HepG2 (cell line): ENCODE results near the gene PHF23. TPM values are rescaled to one million over a fixed set of nuclear protein-coding genes. Genes with fewer than 3 reads are reported as not detected.

Experiments used
- BHLHE40 ChIP-seq: IDR thresholded peaks from 2 replicates; pipeline ENCODE4 v1.6.1; 2011; ENCODE audit warnings: low read length, improper control_type of control experiment
- ELF3 ChIP-seq: IDR thresholded peaks from 2 replicates; pipeline ENCODE4 v1.6.1; 2016; ENCODE audit warnings: missing genetic modification reagents, missing compliant biosample characterization
- FOSL2 ChIP-seq: sonication (generic); formaldehyde crosslinking; IDR thresholded peaks from 2 replicates; pipeline ENCODE4 v1.4.0; 2020; ENCODE audit warnings: missing genetic modification reagents
- GATAD2A ChIP-seq: IDR thresholded peaks from 2 replicates; pipeline ENCODE4 v1.6.1; 2016
- ISL2 ChIP-seq: sonication (generic); formaldehyde crosslinking; IDR thresholded peaks from 2 replicates; pipeline ENCODE4 v1.5.0; 2020; ENCODE audit warnings: missing genetic modification reagents
- KLF16 ChIP-seq, 2 experiments: sonication (generic) in 1 of 2; formaldehyde crosslinking in 1 of 2; IDR thresholded peaks; 2 replicates each; pipeline versions ENCODE4 v1.6.1 to v1.8.0; 2016 to 2023; ENCODE audit warnings: missing genetic modification reagents in 2 of 2, missing compliant biosample characterization in 1 of 2
- PHF21A ChIP-seq: sonication (generic); formaldehyde crosslinking; IDR thresholded peaks from 2 replicates; pipeline ENCODE4 v1.5.0; 2020; ENCODE audit warnings: mild to moderate bottlenecking, missing genetic modification reagents
- PHF8 ChIP-seq: sonication (generic); formaldehyde crosslinking; IDR thresholded peaks from 2 replicates; pipeline ENCODE4 v1.5.0; 2020; ENCODE audit warnings: missing genetic modification reagents
- TCF7L2 ChIP-seq: IDR thresholded peaks from 2 replicates; pipeline ENCODE4 v1.6.1; 2011; ENCODE audit warnings: mild to moderate bottlenecking, low read depth, low read length, moderate library complexity
- ZFX ChIP-seq: sonication (generic); formaldehyde crosslinking; IDR thresholded peaks from 2 replicates; pipeline ENCODE4 v1.4.0; 2020; ENCODE audit warnings: mild to moderate bottlenecking, low read depth, missing genetic modification reagents, moderate library complexity
- ZNF441 ChIP-seq: sonication (generic); formaldehyde crosslinking; IDR thresholded peaks from 2 replicates; pipeline ENCODE4 v1.7.0; 2021; ENCODE audit warnings: missing genetic modification reagents, borderline replicate concordance
- ZNF670 ChIP-seq: sonication (generic); formaldehyde crosslinking; IDR thresholded peaks from 2 replicates; pipeline ENCODE4 v1.8.0; 2022; ENCODE audit warnings: mild to moderate bottlenecking, missing genetic modification reagents, borderline replicate concordance
- ZNF891 ChIP-seq: sonication (generic); formaldehyde crosslinking; IDR thresholded peaks from 2 replicates; pipeline ENCODE4 v1.5.0; 2020; ENCODE audit warnings: mild to moderate bottlenecking, missing genetic modification reagents
- ZSCAN22 ChIP-seq: sonication (generic); formaldehyde crosslinking; IDR thresholded peaks from 2 replicates; pipeline ENCODE4 v1.4.0; 2020; ENCODE audit warnings: mild to moderate bottlenecking, missing genetic modification reagents
- ZSCAN29 ChIP-seq: sonication (generic); formaldehyde crosslinking; conservative IDR thresholded peaks from 2 replicates; pipeline ENCODE4 v1.4.0; 2020; ENCODE audit warnings: mild to moderate bottlenecking, missing genetic modification reagents
- polyA plus RNA-seq, 8 experiments: library from polyadenylated mRNA; depleted of rRNA in 3 of 8; stranded (reverse) in 7 of 8; unstranded in 1 of 8; fragments of >200 nt; fragmentation: Illumina TruSeq in 4 of 8; extraction: Trizol in 4 of 8; gene quantifications; 2 replicates each; pipeline versions ENCODE4 v1.2.1 to v1.2.3, GENCODE V29; 2011 to 2016; ENCODE audit warnings: low read depth in 4 of 8, missing spikeins in 1 of 8, mixed read lengths in 1 of 8; ENCODE audit not compliant: insufficient read depth in 1 of 8
- total RNA-seq, 5 experiments: library from RNA; depleted of rRNA; stranded (reverse); fragments of >200 nt; fragmentation: Illumina TruSeq; extraction: Trizol; gene quantifications; 2 replicates each; pipeline ENCODE4 v1.2.3, GENCODE V29; 2016; ENCODE audit warnings: low read depth in 1 of 5
- TF ChIP-seq, protein P1 (sequence below): IDR thresholded peaks from 2 replicates; pipeline ENCODE4 v1.6.1; 2012; ENCODE audit warnings: low read length, improper control_type of control experiment
- TF ChIP-seq, protein P2 (sequence below): sonication (generic); formaldehyde crosslinking; conservative IDR thresholded peaks from 2 replicates; pipeline ENCODE4 v1.8.0; 2022; ENCODE audit warnings: low read depth, missing genetic modification reagents
- TF ChIP-seq, protein P3 (sequence below): IDR thresholded peaks from 2 replicates; pipeline ENCODE4 v1.6.1; 2016; ENCODE audit warnings: missing compliant biosample characterization, missing genetic modification reagents, borderline replicate concordance
- TF ChIP-seq, protein P4 (sequence below): sonication (generic); formaldehyde crosslinking; IDR thresholded peaks from 2 replicates; pipeline ENCODE4 v1.8.1; 2023; ENCODE audit warnings: missing genetic modification reagents, inconsistent platforms, borderline replicate concordance

The PHF23 gene
- total and polyA plus RNA-seq, 2 of the 13 experiments (the other 11 are each of a cell fraction or from before 2014, with no cell fraction given), result 27.6 to 33.2 TPM

DNA sequence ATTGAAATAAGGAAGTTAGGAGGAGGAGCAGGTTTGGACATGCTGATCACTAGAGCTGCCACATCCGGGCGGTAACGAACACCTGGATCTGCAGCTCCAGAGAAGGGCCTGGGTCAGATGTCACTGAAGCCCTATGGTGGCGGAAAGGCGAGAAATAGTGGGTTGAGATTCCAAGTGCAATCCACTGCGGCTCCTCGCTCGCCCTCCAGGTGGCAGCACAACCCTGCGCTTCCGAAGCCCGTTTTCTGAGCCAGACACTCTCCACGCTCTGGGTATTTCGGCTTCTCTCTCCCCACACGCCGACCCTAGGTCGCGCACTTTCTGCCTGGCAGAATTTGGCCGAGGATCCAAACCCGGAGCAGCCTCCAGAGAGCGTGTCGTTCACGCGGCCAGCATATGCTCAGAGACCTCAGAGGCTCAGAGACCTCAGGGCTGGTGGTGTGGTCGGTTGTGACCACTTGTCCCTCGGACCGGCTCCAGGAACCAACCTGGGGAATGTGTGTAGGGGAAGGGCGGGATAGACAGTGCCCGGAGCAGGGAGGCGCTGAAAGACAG lies 41.3 kb upstream of the PHF23 start (continued):
- TF ChIP-seq, protein P1, sequence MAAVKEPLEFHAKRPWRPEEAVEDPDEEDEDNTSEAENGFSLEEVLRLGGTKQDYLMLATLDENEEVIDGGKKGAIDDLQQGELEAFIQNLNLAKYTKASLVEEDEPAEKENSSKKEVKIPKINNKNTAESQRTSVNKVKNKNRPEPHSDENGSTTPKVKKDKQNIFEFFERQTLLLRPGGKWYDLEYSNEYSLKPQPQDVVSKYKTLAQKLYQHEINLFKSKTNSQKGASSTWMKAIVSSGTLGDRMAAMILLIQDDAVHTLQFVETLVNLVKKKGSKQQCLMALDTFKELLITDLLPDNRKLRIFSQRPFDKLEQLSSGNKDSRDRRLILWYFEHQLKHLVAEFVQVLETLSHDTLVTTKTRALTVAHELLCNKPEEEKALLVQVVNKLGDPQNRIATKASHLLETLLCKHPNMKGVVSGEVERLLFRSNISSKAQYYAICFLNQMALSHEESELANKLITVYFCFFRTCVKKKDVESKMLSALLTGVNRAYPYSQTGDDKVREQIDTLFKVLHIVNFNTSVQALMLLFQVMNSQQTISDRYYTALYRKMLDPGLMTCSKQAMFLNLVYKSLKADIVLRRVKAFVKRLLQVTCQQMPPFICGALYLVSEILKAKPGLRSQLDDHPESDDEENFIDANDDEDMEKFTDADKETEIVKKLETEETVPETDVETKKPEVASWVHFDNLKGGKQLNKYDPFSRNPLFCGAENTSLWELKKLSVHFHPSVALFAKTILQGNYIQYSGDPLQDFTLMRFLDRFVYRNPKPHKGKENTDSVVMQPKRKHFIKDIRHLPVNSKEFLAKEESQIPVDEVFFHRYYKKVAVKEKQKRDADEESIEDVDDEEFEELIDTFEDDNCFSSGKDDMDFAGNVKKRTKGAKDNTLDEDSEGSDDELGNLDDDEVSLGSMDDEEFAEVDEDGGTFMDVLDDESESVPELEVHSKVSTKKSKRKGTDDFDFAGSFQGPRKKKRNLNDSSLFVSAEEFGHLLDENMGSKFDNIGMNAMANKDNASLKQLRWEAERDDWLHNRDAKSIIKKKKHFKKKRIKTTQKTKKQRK, result no peak
- TF ChIP-seq ZNF670 (CRISPR knock-in tag) (no peak), ZNF441 (CRISPR knock-in tag) (no peak), GATAD2A (peak; percentile 50), KLF16 (CRISPR knock-in tag; IDR thresholded peaks at IDR 0.05) (peak in 1 of 2 experiments; percentile 83; a peak in 1 of 4 replicates), ZSCAN22 (CRISPR knock-in tag) (no peak), ISL2 (CRISPR knock-in tag) (0 out of 2 replicates have a peak, but pooled peaks have one; percentile 42), ELF3 (CRISPR knock-in tag) (no peak), PHF21A (CRISPR knock-in tag) (no peak), TCF7L2 (no peak), BHLHE40 (no peak; the same call in 1 of the 2 replicates), PHF8 (CRISPR knock-in tag) (peak; percentile 21; the same call in 1 of the 2 replicates), FOSL2 (CRISPR knock-in tag) (peak; percentile 42), ZFX (CRISPR knock-in tag) (no peak; the same call in 1 of the 2 replicates), ZSCAN29 (peak; percentile 91), ZNF891 (CRISPR knock-in tag) (peak; percentile 90)
- TF ChIP-seq, protein P2, sequence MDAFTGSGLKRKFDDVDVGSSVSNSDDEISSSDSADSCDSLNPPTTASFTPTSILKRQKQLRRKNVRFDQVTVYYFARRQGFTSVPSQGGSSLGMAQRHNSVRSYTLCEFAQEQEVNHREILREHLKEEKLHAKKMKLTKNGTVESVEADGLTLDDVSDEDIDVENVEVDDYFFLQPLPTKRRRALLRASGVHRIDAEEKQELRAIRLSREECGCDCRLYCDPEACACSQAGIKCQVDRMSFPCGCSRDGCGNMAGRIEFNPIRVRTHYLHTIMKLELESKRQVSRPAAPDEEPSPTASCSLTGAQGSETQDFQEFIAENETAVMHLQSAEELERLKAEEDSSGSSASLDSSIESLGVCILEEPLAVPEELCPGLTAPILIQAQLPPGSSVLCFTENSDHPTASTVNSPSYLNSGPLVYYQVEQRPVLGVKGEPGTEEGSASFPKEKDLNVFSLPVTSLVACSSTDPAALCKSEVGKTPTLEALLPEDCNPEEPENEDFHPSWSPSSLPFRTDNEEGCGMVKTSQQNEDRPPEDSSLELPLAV (CRISPR knock-in tag), result no peak
- TF ChIP-seq, protein P3, sequence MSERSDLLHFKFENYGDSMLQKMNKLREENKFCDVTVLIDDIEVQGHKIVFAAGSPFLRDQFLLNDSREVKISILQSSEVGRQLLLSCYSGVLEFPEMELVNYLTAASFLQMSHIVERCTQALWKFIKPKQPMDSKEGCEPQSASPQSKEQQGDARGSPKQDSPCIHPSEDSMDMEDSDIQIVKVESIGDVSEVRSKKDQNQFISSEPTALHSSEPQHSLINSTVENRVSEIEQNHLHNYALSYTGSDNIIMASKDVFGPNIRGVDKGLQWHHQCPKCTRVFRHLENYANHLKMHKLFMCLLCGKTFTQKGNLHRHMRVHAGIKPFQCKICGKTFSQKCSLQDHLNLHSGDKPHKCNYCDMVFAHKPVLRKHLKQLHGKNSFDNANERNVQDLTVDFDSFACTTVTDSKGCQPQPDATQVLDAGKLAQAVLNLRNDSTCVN (CRISPR knock-in tag), result peak; percentile 60; the same call in 1 of the 2 replicates
- TF ChIP-seq, protein P4, sequence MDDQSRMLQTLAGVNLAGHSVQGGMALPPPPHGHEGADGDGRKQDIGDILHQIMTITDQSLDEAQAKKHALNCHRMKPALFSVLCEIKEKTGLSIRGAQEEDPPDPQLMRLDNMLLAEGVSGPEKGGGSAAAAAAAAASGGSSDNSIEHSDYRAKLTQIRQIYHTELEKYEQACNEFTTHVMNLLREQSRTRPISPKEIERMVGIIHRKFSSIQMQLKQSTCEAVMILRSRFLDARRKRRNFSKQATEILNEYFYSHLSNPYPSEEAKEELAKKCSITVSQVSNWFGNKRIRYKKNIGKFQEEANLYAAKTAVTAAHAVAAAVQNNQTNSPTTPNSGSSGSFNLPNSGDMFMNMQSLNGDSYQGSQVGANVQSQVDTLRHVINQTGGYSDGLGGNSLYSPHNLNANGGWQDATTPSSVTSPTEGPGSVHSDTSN (CRISPR knock-in tag), result no peak
